SK-N-SH (cell line): ENCODE data around the gene PEX5. TPM values are rescaled to one million over a fixed set of nuclear protein-coding genes. Genes with fewer than 3 reads are reported as not detected.

Experiments used
- CTCF ChIA-PET: fragments of 300-600, 350-600 bp; formaldehyde crosslinking; extraction: SDS; loops from one replicate; lab custom pipeline; 2021; lab: Yijun Ruan, JAX
- POLR2A ChIA-PET: fragments of 350-600 bp; sonication (Branson Sonifier 250); formaldehyde crosslinking; extraction: SDS; loops from one replicate; lab custom pipeline; 2020; ENCODE audit warnings: antibody characterized with exemption, inconsistent platforms; lab: Yijun Ruan, JAX
- DNase-seq: peaks from one replicate; pipeline ENCODE4 v3.0.0; 2012
- H2AFZ ChIP-seq: fragments of 200-600 bp; sonication (generic); 2 replicates; pipeline ENCODE4 v1.8.1; 2016; ENCODE audit warnings: antibody characterized with exemption, mild to moderate bottlenecking, low read depth
- H3F3A ChIP-seq: fragments of 200-600 bp; sonication (generic); replicated peaks from 2 replicates; pipeline ENCODE3; 2016; ENCODE audit warnings: antibody characterized with exemption, mild to moderate bottlenecking; ENCODE audit not compliant: insufficient read depth
- H3K27ac ChIP-seq, 2 experiments: fragments of 200-500 bp in 1 of 2; fragments of 200-600 bp in 1 of 2; sonication (Bioruptor generic) in 1 of 2; sonication (generic), shearing (Covaris generic) in 1 of 2; 2 replicates each; pipeline versions ENCODE4 v1.5.1 to v1.6.1; 2014 to 2016; ENCODE audit warnings: low read depth in 2 of 2, inconsistent platforms in 1 of 2, low read length in 1 of 2, mild to moderate bottlenecking in 1 of 2, mixed read lengths in 1 of 2
- H3K27me3 ChIP-seq: fragments of 200-600 bp; sonication (generic), shearing (Covaris generic); 2 replicates; pipeline ENCODE4 v1.6.1; 2016; ENCODE audit warnings: mixed run types; ENCODE audit not compliant: insufficient read depth
- H3K36me3 ChIP-seq, 2 experiments: fragments of 200-500 bp in 1 of 2; fragments of 200-600 bp in 1 of 2; sonication (Bioruptor generic) in 1 of 2; sonication (generic) in 1 of 2; replicated peaks in 1 of 2; 2 replicates each; pipeline versions ENCODE3 to v1.5.1; 2014 to 2016; ENCODE audit warnings: low read length in 1 of 2, mild to moderate bottlenecking in 1 of 2; ENCODE audit not compliant: insufficient read depth in 2 of 2, control insufficient read depth in 1 of 2
- H3K4me1 ChIP-seq, 2 experiments: fragments of 200-500 bp in 1 of 2; fragments of 200-600 bp in 1 of 2; sonication (Bioruptor generic) in 1 of 2; sonication (generic), shearing (Covaris generic) in 1 of 2; 2 replicates each; pipeline versions ENCODE4 v1.5.1 to v1.6.1; 2014 to 2016; ENCODE audit warnings: low read depth in 1 of 2, low read length in 1 of 2, mixed run types in 1 of 2; ENCODE audit not compliant: insufficient read depth in 2 of 2, control insufficient read depth in 1 of 2
- H3K4me2 ChIP-seq: fragments of 200-600 bp; sonication (generic), shearing (Covaris generic); 2 replicates; pipeline ENCODE4 v1.6.1; 2017; ENCODE audit warnings: mixed run types
- H3K4me3 ChIP-seq, 2 experiments: fragments of 200-500 bp in 1 of 2; fragments of 200-600 bp in 1 of 2; sonication (Bioruptor generic) in 1 of 2; sonication (generic), shearing (Covaris generic) in 1 of 2; 2 replicates each; pipeline versions ENCODE4 v1.5.1 to v1.8.1; 2014 to 2016; ENCODE audit warnings: low read depth in 2 of 2, inconsistent platforms in 1 of 2, low read length in 1 of 2, mild to moderate bottlenecking in 1 of 2, mixed read lengths in 1 of 2, moderate library complexity in 1 of 2
- H3K79me2 ChIP-seq: fragments of 200-600 bp; sonication (generic); 2 replicates; pipeline ENCODE4 v1.8.1; 2017; ENCODE audit warnings: mild to moderate bottlenecking; ENCODE audit not compliant: insufficient read depth
- H3K9ac ChIP-seq: fragments of 200-600 bp; sonication (generic); 2 replicates; pipeline ENCODE4 v1.6.1; 2017; ENCODE audit warnings: mixed run types
- H3K9me2 ChIP-seq: fragments of 200-600 bp; sonication (generic); 2 replicates; pipeline ENCODE4 v1.6.1; 2017; ENCODE audit warnings: mixed run types
- H3K9me3 ChIP-seq: fragments of 200-600 bp; sonication (generic); 2 replicates; pipeline ENCODE4 v1.6.1; 2017; ENCODE audit warnings: mixed run types, mild to moderate bottlenecking, moderate library complexity
- H4K20me1 ChIP-seq: fragments of 200-600 bp; sonication (generic); 2 replicates; pipeline ENCODE4 v1.6.1; 2017; ENCODE audit warnings: mild to moderate bottlenecking, mixed run types; ENCODE audit not compliant: insufficient read depth
- FOSL2 ChIP-seq: IDR thresholded peaks from 2 replicates; pipeline ENCODE4 v1.4.0; 2012; ENCODE audit warnings: low read depth, mild to moderate bottlenecking, moderate library complexity, borderline replicate concordance
- FOXM1 ChIP-seq: IDR thresholded peaks from 2 replicates; pipeline ENCODE4 v1.4.0; 2012; ENCODE audit warnings: low read depth, mild to moderate bottlenecking
- GABPA ChIP-seq: IDR thresholded peaks from 2 replicates; pipeline ENCODE4 v1.4.0; 2012; ENCODE audit warnings: low read depth, mild to moderate bottlenecking
- GATA2 ChIP-seq: sonication (generic); formaldehyde crosslinking; IDR thresholded peaks from 2 replicates; pipeline ENCODE4 v1.5.0; 2020; ENCODE audit warnings: mild to moderate bottlenecking, missing genetic modification reagents
- JUND ChIP-seq: IDR thresholded peaks from 2 replicates; pipeline ENCODE4 v1.4.0; 2012
- NRF1 ChIP-seq: IDR thresholded peaks from 2 replicates; pipeline ENCODE4 v1.6.1; 2012; ENCODE audit warnings: low read depth, mild to moderate bottlenecking, low read length
- POLR2AphosphoS5 ChIP-seq: IDR thresholded peaks from 2 replicates; pipeline ENCODE4 v1.6.1; 2012; ENCODE audit warnings: low read depth, low read length
- RFX5 ChIP-seq: IDR thresholded peaks from 2 replicates; pipeline ENCODE4 v1.6.1; 2012; ENCODE audit warnings: mild to moderate bottlenecking, improper control_type of control experiment, low read length
- SIN3A ChIP-seq: IDR thresholded peaks from 2 replicates; pipeline ENCODE4 v1.6.1; 2012; ENCODE audit warnings: low read depth, mild to moderate bottlenecking, low read length, moderate library complexity, borderline replicate concordance
- TEAD4 ChIP-seq: IDR thresholded peaks from 2 replicates; pipeline ENCODE4 v1.4.0; 2012; ENCODE audit warnings: mild to moderate bottlenecking, borderline replicate concordance; ENCODE audit not compliant: insufficient read depth
- YY1 ChIP-seq: IDR thresholded peaks from 2 replicates; pipeline ENCODE4 v1.4.0; 2012; ENCODE audit warnings: low read depth, mild to moderate bottlenecking
- WGBS: methylation state at CpG from one replicate; pipeline ENCODE4 v1.1.6; 2017; ENCODE audit warnings: low lambda C conversion rate; 5-methylcytosine and 5-hydroxymethylcytosine counted together
- polyA plus RNA-seq, 3 experiments: library from polyadenylated mRNA; depleted of rRNA; stranded (reverse); fragments of >200 nt; gene quantifications; 2 replicates each; pipeline ENCODE4 v1.2.3, GENCODE V29; 2012
- TF ChIP-seq, protein P1 (sequence below): IDR thresholded peaks from 2 replicates; pipeline ENCODE4 v1.4.0; 2012; ENCODE audit warnings: low read depth, borderline replicate concordance
- TF ChIP-seq, protein P2 (sequence below): fragments of 150-350 bp; IDR thresholded peaks from 2 replicates; pipeline ENCODE4 v1.6.1; 2017; ENCODE audit warnings: antibody characterized with exemption, low read length, low read depth, borderline replicate concordance
- TF ChIP-seq, protein P3 (sequence below): IDR thresholded peaks from 2 replicates; pipeline ENCODE4 v1.4.0; 2012; ENCODE audit warnings: low read depth, borderline replicate concordance

Gene PEX5
- polyA plus RNA-seq, 1 of the 3 experiments (the other 2 are of a cell fraction): 22.6 TPM

DNA sequence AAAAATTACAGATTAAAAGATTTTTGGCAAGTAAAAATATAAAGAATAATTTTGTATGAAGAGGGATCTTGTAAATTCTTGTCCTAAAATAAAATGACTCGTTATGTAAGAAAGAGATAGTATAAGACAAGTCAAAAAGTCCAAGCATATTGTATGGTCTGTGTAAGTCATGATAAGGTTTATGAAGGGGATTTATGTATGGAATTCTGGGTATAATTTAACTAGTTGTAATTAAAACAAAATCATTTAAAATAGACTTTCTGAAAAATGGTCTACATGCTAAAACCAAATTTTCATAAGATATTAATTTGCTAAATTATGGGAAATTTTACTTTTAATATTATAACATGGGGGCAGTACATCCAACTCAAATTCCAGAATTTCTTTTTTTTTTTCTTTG lies 17.6 kb upstream of the PEX5 start (continued):
- no peak for TF ChIP-seq YY1

DNA sequence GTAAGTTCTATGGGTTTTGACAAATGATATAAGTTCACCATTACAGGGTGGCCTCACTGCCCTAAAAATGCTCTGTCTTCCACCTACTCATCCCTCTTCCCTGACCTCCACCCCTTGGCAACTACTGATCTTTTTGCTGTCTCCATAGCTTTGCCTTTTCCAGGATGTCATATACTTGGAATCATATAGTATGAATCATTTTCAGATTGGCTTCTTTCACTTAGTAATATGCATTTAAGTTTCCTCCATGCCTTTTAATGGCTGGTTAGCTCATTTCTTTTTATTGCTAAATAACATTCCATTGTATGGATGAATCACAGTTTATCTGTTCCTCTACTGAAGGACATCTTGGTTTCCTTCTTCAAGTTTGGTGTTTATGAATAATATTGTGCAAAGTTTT lies 14.0 kb upstream of the PEX5 start:
- H3K36me3 ChIP-seq: no peaks in the 10 kb centered on the region
- no peaks in the 10 kb centered on the region for H3K4me1 ChIP-seq
- CTCF ChIA-PET: interaction anchor here (0.5 to 1.3 kb wide), 2 partner anchors 12 to 935 kb away, joined by 3 read pairs; no protein-coding TSS in a partner anchor
- H3K4me2 ChIP-seq: no peak overlapping the region
- no peaks in the 10 kb centered on the region for H3F3A ChIP-seq
- TF ChIP-seq, protein P1, sequence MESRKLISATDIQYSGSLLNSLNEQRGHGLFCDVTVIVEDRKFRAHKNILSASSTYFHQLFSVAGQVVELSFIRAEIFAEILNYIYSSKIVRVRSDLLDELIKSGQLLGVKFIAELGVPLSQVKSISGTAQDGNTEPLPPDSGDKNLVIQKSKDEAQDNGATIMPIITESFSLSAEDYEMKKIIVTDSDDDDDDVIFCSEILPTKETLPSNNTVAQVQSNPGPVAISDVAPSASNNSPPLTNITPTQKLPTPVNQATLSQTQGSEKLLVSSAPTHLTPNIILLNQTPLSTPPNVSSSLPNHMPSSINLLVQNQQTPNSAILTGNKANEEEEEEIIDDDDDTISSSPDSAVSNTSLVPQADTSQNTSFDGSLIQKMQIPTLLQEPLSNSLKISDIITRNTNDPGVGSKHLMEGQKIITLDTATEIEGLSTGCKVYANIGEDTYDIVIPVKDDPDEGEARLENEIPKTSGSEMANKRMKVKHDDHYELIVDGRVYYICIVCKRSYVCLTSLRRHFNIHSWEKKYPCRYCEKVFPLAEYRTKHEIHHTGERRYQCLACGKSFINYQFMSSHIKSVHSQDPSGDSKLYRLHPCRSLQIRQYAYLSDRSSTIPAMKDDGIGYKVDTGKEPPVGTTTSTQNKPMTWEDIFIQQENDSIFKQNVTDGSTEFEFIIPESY: no peak
- TF ChIP-seq POLR2AphosphoS5: no peak
- TF ChIP-seq JUND: no peak
- TF ChIP-seq, all 33 proteins: peak for 0
- no peak for DNase-seq
- no peaks in the 10 kb centered on the region for H3K9me2 ChIP-seq
- POLR2A ChIA-PET: no interaction called here
- no peak overlapping the region for H3K27ac ChIP-seq
- H3K79me2 ChIP-seq: no peaks in the 10 kb centered on the region
- no peak overlapping the region for H3K4me3 ChIP-seq
- no peak overlapping the region for H2AFZ ChIP-seq
- H3K27me3 ChIP-seq: no peaks in the 10 kb centered on the region; the same call in 1 of the 2 replicates
- peaks cover 15% of the 10 kb centered on the region for H3K9me3 ChIP-seq
- no peak overlapping the region for H3K9ac ChIP-seq
- no peaks in the 10 kb centered on the region for H4K20me1 ChIP-seq

DNA sequence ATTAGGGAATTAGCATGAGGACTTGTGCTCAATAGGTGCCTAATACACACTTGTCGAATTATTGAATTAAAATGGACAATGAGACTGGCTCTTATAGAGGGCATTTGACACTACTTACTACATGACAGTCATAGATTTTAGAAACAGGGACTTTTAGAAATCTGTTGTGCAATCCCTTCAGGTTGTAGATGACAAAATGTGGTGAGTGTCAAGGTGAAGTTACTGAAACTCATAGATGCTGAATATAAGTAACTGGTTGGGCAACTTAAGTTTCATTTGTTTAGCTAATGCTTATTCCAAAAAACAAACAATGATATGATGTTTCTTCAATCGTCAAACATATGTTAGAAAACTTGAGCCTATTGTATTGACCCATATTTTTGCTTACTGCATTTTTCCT lies 12.9 kb upstream of the PEX5 start:
- Histone ChIP-seq H2AFZ (no peak overlapping the region), H3K9me3 (peaks cover 14% of the 10 kb centered on the region), H3K4me1 (no peaks in the 10 kb centered on the region), H3K4me2 (no peak overlapping the region), H3K79me2 (no peaks in the 10 kb centered on the region), H3K27me3 (no peaks in the 10 kb centered on the region; the same call in 1 of the 2 replicates), H3K36me3 (no peaks in the 10 kb centered on the region), H3K4me3 (no peak overlapping the region), H3K27ac (no peak overlapping the region), H3K9me2 (no peaks in the 10 kb centered on the region), H4K20me1 (no peaks in the 10 kb centered on the region), H3F3A (no peaks in the 10 kb centered on the region), H3K9ac (no peak overlapping the region)
- no peak for DNase-seq
- 0% methylated on average over 2 of the region's 2 CpGs for WGBS
- ChIA-PET CTCF (interaction anchor here (1.0 to 1.1 kb wide), 2 partner anchors 15 to 32 kb away, joined by 3 to 4 read pairs; no protein-coding TSS in a partner anchor), POLR2A (no interaction called here)
- TF ChIP-seq POLR2AphosphoS5: no peak
- TF ChIP-seq, protein P2, sequence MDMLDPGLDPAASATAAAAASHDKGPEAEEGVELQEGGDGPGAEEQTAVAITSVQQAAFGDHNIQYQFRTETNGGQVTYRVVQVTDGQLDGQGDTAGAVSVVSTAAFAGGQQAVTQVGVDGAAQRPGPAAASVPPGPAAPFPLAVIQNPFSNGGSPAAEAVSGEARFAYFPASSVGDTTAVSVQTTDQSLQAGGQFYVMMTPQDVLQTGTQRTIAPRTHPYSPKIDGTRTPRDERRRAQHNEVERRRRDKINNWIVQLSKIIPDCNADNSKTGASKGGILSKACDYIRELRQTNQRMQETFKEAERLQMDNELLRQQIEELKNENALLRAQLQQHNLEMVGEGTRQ: no peak

DNA sequence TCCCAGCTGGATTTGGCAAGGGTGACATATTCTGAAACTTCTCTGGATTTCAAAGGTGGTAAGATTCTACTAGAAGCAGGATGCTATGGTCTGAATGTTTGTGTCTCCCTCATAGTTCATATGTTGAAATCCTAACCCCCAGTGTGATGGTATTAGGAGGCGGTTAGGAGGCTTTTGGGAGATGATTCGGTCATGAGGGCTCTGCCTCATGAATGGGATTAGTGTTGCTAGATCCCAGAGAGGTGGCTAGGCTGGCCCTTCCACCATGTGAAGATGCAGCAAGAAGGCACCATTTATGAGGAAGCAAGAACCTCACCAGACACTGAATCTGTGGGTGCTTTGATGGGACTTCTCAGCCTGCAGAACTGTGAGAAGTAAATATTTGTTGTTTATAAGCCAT lies 11.0 kb upstream of the PEX5 start:
- no peak for TF ChIP-seq RFX5
- TF ChIP-seq FOSL2: no peak
- no peak for TF ChIP-seq TEAD4
- TF ChIP-seq YY1: no peak
- TF ChIP-seq, protein P3, sequence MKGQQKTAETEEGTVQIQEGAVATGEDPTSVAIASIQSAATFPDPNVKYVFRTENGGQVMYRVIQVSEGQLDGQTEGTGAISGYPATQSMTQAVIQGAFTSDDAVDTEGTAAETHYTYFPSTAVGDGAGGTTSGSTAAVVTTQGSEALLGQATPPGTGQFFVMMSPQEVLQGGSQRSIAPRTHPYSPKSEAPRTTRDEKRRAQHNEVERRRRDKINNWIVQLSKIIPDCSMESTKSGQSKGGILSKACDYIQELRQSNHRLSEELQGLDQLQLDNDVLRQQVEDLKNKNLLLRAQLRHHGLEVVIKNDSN: no peak
- TF ChIP-seq GATA2 (CRISPR knock-in tag): no peak
- no peak for TF ChIP-seq SIN3A
- no peak for TF ChIP-seq FOXM1
- TF ChIP-seq GABPA: no peak
- TF ChIP-seq NRF1: no peak
- Histone ChIP-seq H3F3A (no peaks in the 10 kb centered on the region), H2AFZ (no peak overlapping the region), H3K27ac (no peak overlapping the region), H3K27me3 (no peaks in the 10 kb centered on the region; the same call in 1 of the 2 replicates), H3K36me3 (no peaks in the 10 kb centered on the region), H3K9ac (no peak overlapping the region), H3K4me2 (no peak overlapping the region), H3K79me2 (no peaks in the 10 kb centered on the region), H3K9me2 (no peaks in the 10 kb centered on the region), H3K4me1 (no peaks in the 10 kb centered on the region), H3K9me3 (peaks cover 1% of the 10 kb centered on the region; the same call in 1 of the 2 replicates), H3K4me3 (no peak overlapping the region), H4K20me1 (no peaks in the 10 kb centered on the region)
- WGBS: 3% methylated on average over 2 of the region's 2 CpGs
- POLR2A ChIA-PET: no interaction called here
- no peak for DNase-seq
- CTCF ChIA-PET: interaction anchor here (1.2 to 3.5 kb wide), 2 partner anchors 16 to 33 kb away, joined by 3 to 12 read pairs; no protein-coding TSS in a partner anchor
